SKM-1 treated with dmso at 0.1 percent for 144 hours (cell line): ENCODE data around the gene CREM.
"Not testable (repeated sequence)": the region's sequence is repeated elsewhere in the genome, so short reads cannot be mapped to it uniquely, and the experiment has no call there.

Experiments used
- DNase-seq: peaks from one replicate; lab custom pipeline; 2025; ENCODE audit not compliant: unreplicated experiment; lab: John Stamatoyannopoulos, UW

CREM gene

DNA sequence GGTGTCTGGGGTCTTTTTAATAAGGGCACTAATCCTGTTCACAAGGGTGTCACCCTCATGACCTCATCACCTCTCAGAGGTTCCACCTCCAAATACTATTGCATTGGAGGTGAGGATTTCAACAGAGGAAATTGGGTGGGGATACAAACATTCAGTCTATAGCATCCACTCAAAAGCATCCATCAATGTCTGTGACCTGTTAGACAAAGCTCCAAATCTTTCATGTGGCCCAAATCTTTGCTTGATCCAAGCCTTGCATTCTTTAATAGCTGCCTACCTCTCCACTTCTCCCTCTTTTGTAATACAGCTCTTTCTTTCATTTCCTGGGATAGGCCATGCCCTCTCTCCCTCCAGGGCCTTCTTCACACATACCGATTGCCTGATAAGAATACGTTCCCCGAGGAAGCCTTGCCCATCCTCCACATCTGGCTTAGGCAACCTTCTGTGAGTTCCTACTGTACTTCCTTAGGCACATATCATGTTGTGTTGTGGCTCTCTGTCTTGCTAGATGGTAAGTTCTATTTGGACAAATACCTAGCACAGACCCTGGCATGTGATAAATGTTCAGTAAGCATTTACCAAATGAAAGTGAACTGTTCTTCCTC, 66.1 kb downstream of the CREM start:
- no peak for DNase-seq

DNA sequence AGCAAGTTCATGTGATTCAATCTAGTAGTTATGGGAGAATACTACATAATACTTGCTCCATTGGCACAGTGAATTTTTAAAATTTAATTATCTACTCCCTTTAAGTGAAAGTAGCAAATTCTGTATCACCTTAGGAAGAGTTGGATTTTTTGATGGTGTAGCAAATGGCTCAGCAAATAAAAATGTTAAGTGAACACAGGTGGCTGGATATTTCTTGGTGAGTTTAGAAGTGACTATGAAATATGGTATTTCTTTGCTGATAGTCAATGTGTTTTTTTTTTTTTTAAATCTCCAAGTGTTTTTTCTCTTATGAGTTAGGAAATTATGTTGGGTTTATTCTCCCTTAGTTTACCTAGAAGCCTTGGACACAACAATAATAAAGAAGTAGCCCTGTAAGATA, 67.8 kb downstream of the CREM start:
- no peak for DNase-seq

DNA sequence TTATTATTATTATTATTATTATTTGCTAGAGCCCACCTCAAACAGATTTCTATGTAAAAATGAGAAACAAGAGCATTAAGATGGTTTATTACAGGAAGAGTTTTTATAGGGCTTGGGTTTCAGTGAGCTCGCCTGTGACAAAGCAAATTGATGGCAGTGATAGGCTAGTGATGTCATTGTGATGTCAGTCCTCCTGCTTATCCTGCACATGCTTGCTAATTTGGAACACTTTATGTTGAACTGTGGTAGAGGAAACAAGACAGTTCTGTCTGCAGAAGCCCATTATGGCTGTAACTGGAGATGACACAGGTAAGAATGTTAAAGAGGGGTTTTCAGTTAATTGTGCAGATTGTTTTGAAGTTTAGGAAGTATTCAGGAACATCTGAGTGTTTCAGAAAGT, 68.3 kb downstream of the CREM start:
- DNase-seq: no peak

DNA sequence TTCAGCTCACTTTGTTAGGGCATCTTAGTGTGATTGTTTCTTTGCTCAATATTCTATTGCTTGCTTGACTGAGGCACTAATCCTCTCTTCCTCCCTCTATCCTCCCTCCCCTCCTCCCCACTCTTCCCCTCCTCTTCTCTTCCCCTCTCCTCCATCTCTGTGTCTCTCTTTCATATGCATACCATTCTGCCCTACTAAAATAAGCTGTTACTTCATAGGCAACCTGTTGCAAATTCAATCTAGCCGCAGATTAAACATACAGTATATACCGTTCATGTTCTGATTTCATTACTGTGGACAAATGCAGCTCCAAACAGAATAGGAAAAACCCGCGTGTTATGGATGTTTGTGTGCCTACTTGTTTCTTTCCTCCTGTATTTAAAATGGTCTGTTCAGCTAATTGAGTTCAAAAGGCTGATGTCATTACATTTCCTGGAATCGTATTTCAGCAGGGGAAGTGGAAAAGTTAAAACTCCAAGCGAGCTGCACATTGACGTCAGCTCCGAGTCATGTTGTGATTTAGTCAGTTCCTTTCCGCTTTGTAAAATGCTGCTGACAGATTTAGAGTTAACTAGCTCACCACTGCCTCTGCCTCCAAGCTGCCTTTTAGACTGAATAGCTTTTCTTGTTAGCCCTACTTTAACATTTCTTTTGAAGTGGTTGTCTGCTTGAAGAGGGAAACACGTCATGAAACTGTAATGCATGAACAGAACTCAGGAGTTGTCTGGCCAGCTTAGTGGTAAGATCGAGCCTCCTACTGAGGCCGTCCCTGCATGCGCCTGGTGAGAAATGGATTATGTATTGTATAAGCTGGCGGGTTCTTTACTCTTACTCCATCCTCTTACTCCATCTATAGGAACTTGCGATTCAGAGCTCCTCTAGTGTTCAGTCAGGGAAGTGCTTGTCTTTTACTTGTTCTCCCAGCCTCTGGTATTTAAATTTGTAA, 69.0 kb downstream of the CREM start:
- DNase-seq: peak; percentile 74

DNA sequence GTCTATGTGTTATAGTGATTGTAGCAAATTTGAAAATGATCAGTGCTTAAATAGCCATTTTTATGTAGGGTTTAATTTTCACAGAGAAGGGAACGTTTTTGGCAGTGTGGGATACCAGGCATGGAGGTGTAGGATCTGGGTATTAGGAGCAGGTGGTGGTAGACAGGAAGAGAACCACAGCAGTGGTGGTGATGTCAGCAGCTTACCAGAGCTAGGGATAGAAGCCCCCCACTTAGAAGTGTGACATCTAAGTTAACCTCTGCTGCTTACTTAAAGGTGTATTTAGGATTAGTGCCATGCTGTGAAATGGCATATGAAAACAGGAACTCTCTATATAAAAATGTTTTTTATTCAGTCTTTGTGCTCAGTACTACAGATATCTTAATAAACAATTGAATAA, 73.8 kb downstream of the CREM start:
- DNase-seq: no peak

DNA sequence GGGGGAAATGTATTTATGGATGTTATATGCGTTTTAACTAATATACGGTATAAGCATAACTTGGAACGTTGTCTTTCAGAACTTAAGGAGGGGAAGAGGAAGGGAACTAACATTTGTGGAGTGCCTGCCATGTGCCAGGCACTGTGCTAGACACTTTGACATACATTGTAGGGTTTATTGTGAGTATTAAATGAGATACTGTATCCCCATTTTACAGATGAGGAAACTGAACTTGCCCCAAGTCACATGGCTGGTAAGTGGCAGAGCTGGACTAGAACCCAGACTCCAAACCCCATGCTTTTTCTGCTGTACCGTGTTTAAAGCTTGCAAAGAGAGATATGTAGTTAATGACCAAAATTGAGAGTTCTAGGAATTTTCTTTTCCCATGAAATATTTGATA, 74.6 kb downstream of the CREM start:
- DNase-seq: no peak

DNA sequence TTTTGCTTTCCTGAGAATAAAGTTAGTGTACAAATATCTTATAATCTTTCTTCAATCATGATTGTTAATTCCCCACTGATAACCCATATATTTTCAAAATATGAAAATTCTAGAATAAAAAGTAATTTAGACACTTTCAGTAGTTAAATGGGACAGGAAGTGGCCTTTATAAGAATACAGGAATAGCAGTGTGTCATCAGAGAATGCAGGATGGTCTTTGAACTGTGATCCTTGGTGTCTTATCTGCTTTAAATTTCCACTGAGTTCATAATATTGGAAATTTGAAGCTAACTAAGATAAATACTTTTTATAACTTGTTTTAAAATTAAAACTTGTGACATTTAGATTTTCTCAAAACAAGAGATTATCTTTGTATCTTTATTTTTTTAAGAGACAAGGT, 75.4 kb downstream of the CREM start:
- no peak for DNase-seq

DNA sequence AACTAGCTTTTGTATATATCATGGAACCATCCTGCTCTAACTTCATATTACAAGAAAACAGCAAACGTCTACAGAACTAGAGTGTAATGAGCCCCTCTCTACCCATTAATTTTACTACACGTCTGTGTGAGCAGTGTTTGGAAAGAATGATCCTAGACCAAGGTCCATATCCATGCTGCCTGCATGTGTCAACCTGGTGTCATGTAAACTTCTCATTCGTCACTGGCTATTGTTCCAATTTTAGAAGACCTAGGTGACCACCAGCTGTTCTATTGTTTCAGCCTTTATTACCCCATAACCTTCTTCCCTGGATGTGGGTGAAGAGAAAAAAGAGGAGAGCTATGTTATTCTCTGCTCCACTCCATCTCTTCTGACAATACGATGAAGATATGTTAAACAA, 77.1 kb downstream of the CREM start:
- DNase-seq: no peak

DNA sequence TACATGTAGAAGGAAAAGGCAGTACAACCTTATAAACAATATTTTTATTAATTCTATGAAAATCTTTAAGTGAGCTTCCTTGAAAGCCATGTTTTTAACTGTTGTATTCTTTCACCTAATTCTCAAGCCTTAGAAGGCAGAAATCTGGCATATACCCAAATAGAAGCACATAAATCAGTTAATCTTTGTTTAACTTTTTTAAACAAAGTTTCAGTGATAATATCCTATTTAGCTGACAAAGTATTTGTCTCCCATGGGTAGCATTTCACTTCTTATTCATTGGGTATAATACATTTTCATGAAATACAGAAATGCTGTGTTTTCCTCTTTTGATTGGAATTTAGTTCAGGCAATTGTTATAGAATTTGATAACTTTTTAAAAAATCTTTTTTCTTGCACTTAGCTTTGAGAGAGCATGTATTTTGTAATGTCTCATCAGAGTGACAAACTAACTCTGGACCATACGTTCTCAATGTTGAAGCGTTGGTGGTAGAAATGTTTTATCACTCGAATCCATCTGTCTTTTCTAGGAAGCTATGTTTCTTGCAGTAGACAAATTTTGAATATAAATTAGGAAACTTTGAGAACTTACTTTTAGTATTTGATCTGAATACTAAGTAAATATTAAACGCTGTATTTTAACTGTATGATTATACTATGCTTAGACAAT, 78.1 kb downstream of the CREM start:
- no peak for DNase-seq

DNA sequence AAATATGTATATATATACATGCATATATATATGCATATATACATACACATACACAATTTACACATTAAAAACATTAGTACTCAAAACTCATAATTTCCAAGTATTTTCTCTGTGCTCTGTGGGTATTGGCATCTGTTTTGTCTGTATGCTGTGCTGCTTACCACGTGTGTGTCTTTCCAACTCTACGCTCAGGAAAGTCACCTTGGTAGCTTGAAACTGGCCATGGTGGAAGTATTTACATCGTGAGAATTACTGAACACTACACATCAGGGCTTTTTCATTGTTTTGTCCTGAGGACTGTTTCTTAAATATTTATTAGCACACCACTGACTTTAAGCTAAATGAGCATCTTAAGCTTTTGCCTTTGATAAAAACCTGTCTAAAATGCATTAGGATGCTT, 79.6 kb downstream of the CREM start:
- DNase-seq: no peak

DNA sequence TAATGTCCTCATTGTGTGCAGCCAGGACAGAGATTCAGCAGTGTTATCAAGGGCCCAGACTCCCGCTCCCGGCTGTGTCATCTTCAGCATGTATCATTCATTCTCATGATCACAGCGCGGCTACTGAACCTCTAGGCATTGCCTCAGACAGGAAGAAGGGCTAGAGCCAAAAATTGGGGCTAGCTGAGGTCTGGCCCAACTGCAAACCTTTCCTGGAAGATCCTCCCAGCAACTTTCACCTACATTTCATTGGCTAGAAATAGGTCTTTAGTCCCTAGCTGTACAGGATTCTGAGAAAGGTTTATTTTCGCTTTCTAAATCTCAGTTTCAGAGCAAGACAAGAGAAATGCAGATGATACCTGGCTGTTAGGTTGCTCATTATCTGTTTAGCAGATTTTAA, 81.9 kb downstream of the CREM start:
- DNase-seq: no peak

DNA sequence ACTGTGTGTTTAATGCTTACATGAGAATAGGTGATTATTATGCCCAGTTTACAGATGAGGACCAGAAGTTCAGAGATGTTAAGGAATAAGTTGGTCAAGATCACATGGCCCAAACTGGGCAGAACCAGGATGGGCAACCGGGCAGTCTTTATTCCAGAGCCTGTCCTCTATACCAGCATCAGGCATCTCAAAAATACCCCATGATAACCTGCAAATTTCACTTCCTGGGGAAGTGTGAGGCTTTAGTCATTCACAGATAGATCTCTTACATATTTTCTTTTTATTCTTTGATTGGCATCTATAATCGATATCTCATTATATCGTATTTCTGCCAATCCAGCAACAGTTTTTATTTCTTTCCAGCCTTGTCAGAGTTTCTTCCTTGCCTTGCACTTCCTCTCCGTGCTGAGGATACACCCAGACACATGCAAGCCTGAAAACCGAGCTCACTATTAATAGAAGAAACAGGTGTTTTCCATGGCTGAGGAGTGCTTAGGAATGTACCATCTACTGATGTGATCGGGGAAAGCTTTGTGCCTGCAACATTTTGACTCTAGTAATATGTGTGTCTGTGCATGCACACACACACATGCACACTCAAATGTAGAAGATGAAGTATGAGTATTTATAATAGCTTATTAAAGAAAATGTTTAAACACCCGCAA, 82.4 kb downstream of the CREM start:
- DNase-seq: no peak

DNA sequence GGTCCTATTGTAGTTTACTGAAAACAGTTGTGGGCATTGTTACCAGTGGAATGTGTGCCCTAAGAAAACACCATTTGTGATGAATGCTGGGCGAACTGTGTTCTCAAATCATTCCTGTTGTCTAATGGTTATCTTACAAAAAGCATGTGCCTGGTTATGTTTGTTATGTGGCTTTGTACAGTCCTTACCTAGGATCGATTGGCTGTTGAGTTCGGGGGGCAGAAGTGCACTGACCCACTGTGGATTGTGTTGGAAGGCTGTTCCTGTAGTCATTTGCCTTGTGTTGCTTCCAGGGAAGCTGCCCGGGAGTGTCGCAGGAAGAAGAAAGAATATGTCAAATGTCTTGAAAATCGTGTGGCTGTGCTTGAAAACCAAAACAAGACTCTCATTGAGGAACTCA, 84.3 kb downstream of the CREM start:
- DNase-seq: no peak

DNA sequence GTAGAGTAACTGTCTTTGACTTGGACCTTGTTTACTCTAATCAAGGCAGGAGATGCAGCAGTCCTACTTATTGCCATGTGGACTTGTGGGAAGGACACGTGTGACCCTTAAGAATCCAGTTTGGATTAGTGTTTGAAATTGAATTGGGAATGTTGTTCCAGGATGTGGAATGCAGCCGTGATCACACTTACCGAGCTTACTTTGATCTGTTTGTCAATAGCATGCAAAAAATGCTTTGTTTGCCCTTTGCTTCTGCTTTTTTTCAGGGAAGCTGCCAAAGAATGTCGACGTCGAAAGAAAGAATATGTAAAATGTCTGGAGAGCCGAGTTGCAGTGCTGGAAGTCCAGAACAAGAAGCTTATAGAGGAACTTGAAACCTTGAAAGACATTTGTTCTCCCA, 84.7 kb downstream of the CREM start:
- no peak for DNase-seq

DNA sequence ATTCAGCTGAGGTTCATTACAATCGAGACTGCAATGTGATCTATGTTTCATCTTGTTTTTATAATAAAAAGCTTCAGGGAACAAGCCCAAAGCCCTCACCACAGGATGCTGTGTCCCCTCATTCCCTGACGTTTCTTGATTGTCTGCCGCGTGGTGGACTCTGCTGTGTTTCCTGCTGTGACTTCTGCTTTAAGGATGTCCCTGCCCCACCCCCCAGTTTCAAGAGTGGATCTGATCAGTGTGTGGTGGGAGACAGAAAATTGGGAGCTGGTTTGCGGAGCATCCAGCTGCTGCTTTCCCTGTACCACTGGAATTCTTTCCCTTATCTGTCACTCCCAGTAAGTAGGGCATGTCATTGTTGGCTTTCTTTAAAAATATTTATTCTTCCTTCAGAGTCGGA, 86.2 kb downstream of the CREM start:
- no peak for DNase-seq

DNA sequence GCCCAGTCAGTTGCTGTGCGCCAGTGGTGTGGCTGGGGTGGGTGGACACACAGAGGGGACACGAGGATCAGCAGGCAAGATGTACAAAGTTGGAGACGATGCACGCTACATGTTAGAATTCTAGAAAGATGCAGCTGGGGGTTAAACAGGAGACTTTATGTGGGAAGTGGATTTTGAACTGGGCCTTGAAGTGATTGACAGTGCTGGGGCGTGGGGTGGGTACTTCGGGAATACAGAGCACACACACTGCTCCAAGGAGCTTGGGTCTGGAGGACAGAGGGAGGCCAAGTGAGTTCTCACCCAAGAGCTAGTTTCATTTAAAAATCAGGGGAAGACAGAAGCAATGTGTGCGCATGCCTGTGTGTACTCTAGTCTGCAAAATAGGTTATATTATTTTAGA, 87.1 kb downstream of the CREM start:
- DNase-seq: no peak

DNA sequence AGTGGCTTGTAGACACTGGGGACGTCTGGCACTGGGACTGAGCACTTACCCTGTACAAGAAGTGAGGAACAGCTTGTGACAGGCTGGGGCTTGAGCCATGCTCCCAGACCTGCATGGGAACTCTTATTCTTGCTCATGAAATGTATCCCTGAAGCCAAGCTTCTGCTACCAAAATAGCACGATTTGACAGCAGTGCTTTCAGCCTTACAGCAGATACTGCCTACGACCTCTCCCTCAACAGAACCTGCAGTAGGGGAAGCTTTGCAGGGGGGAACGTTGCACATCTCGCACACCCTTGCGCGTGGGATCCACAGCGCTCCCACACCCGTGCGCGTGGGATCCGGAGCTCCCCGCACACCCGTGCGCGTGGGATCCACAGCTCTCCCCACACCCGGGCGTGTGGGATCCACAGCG, 88.0 kb downstream of the CREM start:
- no peak for DNase-seq

DNA sequence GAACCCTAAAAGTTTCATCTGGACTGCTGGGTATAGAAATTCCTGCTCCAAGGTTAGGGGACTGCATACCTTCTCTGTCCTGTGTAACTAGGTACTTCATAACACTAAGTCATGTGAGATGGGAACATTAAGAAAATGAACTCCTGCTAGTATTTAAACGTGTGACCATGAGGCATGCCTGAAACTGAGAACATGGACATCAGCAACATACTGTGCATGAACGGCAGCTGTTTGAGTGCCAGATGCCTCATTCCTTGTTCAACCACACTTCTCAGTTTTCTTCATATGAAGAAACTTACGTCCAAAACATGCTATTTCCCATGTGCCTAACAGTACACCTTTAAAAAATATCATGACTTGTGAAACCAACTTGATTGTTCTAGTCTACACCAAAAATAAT, 88.5 kb downstream of the CREM start:
- DNase-seq: no peak

DNA sequence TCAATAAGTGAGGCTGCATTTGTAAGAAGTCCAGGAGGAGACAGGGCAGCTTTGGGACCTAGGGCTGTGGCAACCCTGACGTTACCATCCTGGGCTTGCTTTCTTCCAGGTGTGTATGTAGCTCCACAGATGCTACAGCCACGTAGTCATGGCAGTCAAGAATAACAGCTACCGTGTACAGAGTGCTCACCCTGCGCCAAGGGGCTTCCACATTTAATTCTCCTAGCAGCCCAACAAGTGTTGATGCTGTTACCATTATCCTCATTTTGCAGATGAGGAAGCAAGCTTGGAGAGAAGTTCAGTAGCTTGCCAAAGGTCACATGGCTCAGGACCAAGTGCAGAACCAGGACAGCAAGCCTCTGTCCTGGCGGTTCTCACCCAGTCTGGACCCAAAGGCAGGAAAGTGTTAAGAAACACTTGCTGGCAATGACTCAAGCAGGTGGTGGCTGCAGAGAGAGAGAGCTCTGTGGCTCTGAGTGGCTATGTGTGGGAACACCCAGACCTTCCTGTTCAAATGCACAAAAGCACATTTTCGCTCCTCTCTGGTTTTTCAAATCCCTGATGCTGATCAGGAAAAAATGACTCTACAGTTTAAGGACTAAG, 89.8 kb downstream of the CREM start:
- peak; percentile 10 for DNase-seq

DNA sequence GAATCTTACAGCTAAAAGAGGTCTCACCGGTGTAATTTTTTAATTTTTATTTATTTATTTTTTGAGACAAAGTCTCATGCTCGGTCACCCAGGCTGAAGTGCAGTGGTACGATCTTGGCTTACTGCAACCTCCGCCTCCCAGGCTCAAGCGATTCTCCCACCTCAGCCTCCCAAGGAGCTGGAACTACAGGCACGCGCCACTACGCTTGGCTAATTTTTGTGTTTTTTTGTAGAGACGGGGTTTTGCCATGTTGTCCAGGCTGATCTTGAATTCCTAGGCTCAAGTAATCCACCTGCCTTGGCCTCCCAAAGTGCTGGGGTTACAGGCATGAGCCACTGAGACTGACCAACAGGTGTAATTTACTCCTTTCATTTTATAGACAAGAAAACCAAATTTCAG, 90.3 kb downstream of the CREM start:
- not testable (repeated sequence) for DNase-seq

DNA sequence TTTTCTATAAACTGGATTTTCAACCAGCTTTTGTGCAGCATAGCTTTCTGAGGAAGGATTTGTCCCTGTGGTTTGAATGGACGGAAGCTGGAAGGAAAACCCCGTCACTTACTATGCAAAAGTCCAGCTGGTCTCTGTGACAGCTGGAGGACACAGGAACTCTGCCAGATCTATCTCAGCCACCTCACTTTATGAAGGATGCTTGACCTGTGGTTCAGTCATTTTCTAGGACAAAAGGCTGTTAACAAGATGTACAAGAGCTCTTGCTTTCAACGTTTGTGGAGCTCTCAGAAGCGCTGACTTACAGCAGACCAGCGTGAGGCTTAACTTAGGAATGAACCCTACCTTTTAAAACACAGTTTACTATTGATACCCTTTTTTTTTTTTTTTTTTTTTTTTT, 90.8 kb downstream of the CREM start:
- no peak for DNase-seq
